Urothelium cell line (cell line): ENCODE measurements around the gene CSNK1D.
A peak's percentile ranks its signal among the peaks of the same experiment; 100 is the strongest.

Experiments
- DNase-seq: peaks from one replicate; pipeline ENCODE4 v3.0.0; 2011; ENCODE audit warnings: low spot score, mixed read lengths
- FAIRE-seq: peaks from 2 replicates; lab custom pipeline; 2011; peaks lifted over from hg19 to GRCh38; lab: Jason Lieb, UNC

The CSNK1D gene

GRCh38 chr17:82311971-82312370 lies 38.5 kb upstream of the CSNK1D start:
- FAIRE-seq = no peak

GRCh38 chr17:82310877-82311276 lies 37.4 kb upstream of the CSNK1D start:
- no peak for FAIRE-seq
- no peak for DNase-seq

More at GRCh38 chr17:82311971-82312370, 38.5 kb upstream of the CSNK1D start:
- DNase-seq = no peak

GRCh38 chr17:82309656-82310570 lies 36.4 kb upstream of the CSNK1D start:
- DNase-seq (no peak), FAIRE-seq (peak; percentile 66)

- FAIRE-seq (no peak), DNase-seq (no peak)
These were observed 32.3 kb upstream of the CSNK1D start for GRCh38 chr17:82305727-82306300.

- FAIRE-seq (no peak), DNase-seq (no peak)
These were observed 31.6 kb upstream of the CSNK1D start for GRCh38 chr17:82304826-82305726.

GRCh38 chr17:82303944-82304808 lies 30.7 kb upstream of the CSNK1D start:
- FAIRE-seq = no peak

GRCh38 chr17:82302991-82303943 lies 29.8 kb upstream of the CSNK1D start:
- FAIRE-seq (no peak), DNase-seq (no peak)

More at GRCh38 chr17:82303944-82304808, 30.7 kb upstream of the CSNK1D start:
- no peak for DNase-seq

- no peak for FAIRE-seq
- DNase-seq = no peak
These were observed 29.1 kb upstream of the CSNK1D start for GRCh38 chr17:82302568-82302963.

- no peak for DNase-seq
These were observed 28.5 kb upstream of the CSNK1D start for GRCh38 chr17:82301916-82302567.

GRCh38 chr17:82301300-82301915 lies 27.9 kb upstream of the CSNK1D start:
- no peak for FAIRE-seq
- DNase-seq = no peak

More at GRCh38 chr17:82301916-82302567, 28.5 kb upstream of the CSNK1D start:
- FAIRE-seq = no peak

- DNase-seq = peak; percentile 66
These were observed 27.3 kb upstream of the CSNK1D start for GRCh38 chr17:82300707-82301270.

GRCh38 chr17:82300228-82300627 lies 26.7 kb upstream of the CSNK1D start:
- no peak for DNase-seq
- no peak for FAIRE-seq

More at GRCh38 chr17:82300707-82301270, 27.3 kb upstream of the CSNK1D start:
- FAIRE-seq = no peak

- FAIRE-seq = no peak
- no peak for DNase-seq
These were observed 26.0 kb upstream of the CSNK1D start for GRCh38 chr17:82299452-82299851.

GRCh38 chr17:82298538-82299421 lies 25.3 kb upstream of the CSNK1D start:
- no peak for DNase-seq
- FAIRE-seq = no peak

- DNase-seq = peak; percentile 91
- peak; percentile 74 for FAIRE-seq
These were observed 24.4 kb upstream of the CSNK1D start for GRCh38 chr17:82297714-82298537.

- FAIRE-seq (no peak), DNase-seq (peak; percentile 84)
These were observed 23.8 kb upstream of the CSNK1D start for GRCh38 chr17:82297280-82297713.
